Cardiac fibroblast (primary cell): ENCODE measurements around the gene KCNJ1.

Experiments used
- DNase-seq, 2 donors: peaks; one replicate each; pipeline versions ENCODE4 v3.0.0 to v3.0.0-alpha.2; 2010; ENCODE audit warnings: low read depth in 2 of 2
- H3K4me3 ChIP-seq, 2 donors: replicated peaks in 1 of 2; 1 replicate in 1 of 2; 2 replicates in 1 of 2; pipeline ENCODE4 v1.5.1; 2011; ENCODE audit warnings: low read depth in 2 of 2, low read length in 2 of 2, mild to moderate bottlenecking in 2 of 2, moderate library complexity in 1 of 2
- CTCF ChIP-seq: IDR thresholded peaks from one replicate; pipeline ENCODE4 v1.5.1; 2011; ENCODE audit warnings: low read depth, mild to moderate bottlenecking, low read length, inconsistent platforms

KCNJ1 gene

DNA sequence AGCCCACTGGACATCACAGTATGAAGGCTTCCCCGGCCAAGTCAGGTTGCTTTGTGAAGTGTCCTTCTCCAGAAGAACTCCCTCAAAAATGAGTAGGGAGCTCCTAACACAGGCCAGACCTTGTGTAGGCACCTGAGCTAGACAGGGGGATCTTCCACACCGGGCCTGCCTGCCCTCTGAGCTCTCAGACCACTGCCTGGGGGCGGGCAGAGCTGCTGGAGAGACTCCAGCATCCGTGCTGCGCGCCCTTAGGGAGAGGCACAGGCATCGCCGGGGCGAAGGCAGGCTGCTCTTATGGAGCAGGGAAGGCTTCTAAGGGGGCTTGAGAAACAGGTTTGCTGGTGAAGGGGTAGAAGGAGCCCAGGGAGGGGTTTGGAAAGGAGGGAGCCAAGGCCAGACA is 28.4 kb upstream of the KCNJ1 start:
- no peak for TF ChIP-seq CTCF
- DNase-seq, result no peak
- no peak overlapping the region for H3K4me3 ChIP-seq

DNA sequence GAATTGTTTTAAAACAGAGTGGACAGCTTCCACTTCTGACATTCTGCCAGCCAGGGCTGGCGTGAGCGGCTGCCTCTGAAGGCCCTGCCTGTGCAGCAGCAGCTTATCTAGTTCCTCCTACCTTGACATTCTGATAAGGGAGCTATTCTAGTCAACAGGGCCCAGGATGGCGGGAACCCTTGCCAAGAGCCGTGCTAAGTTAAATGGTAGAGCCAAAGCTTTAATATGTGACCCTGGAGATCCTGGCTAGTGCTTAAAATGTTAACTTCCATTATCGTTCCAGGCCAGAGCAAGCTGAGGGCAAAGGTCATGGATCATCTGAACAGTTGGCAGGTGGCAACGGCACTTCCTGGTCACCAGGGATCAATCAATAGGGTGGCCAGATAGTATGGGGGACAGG is 27.6 kb upstream of the KCNJ1 start:
- DNase-seq, result no peak
- no peak overlapping the region for H3K4me3 ChIP-seq
- TF ChIP-seq CTCF, result no peak

DNA sequence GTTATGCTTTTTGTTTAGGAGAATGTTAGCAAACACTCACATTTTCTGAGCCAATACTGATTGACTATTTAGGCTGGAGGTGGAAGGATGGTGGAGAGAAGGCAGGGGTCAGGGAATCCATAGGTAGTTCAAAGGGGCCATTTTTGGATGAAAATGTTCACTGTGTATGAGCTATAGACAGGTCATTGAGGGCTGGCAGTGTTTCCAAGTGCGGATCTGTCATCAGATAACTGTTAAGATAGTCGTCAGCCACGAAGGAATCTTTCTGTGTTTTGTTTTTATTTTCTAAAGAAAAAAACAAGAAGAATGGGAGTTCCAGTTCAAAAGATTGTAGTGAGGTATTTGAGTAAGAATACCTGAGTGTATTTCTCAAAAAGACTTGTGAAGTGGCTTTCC is 27.2 kb upstream of the KCNJ1 start:
- no peak for TF ChIP-seq CTCF
- no peak for DNase-seq

DNA sequence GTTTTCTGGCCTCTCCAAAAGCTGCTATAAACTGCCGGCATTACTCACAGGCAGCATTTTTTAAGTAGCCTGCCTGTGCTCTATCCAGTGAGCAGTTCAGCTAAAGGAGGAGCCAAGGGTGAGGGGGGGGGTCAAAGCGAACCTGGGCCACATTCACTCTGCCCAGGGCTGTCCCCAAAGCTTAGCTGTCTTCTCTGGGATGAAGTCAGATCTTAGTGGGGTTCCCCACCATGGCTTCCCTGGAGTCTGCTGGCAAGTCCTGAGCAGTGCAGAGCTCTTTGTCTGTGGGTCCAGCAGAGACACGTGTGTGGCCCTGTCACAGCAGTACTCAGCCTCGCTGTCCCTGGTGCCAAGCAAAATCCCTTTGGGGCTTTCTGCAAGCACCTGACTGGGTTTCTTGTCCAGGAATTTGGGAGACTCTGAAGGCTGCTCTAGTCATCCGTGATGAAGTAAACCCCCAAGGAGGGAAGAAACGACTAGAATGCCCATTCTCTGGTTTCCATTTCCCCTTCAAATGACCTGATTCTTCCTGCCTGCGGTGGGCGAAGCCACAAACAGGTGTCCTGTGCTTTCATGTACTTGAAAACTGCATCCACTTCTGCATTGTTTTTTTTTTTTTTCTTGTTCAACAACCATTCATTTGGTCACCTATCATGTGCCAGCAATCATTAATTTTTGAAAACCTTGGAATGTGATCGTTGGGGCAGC is 26.6 kb upstream of the KCNJ1 start:
- no peak for TF ChIP-seq CTCF
- no peak for DNase-seq
- H3K4me3 ChIP-seq, result no peak overlapping the region

More for the DNA sequence above, 27.2 kb upstream of the KCNJ1 start:
- no peak overlapping the region for H3K4me3 ChIP-seq

GRCh38 chr11:128892866-128893565 is 25.9 kb upstream of the KCNJ1 start:
- no peak for DNase-seq
- H3K4me3 ChIP-seq, result no peak overlapping the region
- no peak for TF ChIP-seq CTCF

- no peak for DNase-seq
- no peak for TF ChIP-seq CTCF
- no peak overlapping the region for H3K4me3 ChIP-seq
These were observed 24.9 kb upstream of the KCNJ1 start for GRCh38 chr11:128891913-128892398.
